Dedifferentiated amniotic fluid mesenchymal stem cell (primary cell): ENCODE results near the gene PCMT1.
"Not testable (repeated sequence)": the region's sequence is repeated elsewhere in the genome, so short reads cannot be mapped to it uniquely, and the experiment has no call there.

ENCODE experiments used
- DNase-seq: peaks from one replicate; pipeline ENCODE4 v3.0.0-alpha.2; 2016; ENCODE audit errors: extremely low spot score

Gene PCMT1

GRCh38 chr6:149749594-149750135 is at the start of gene PCMT1:
PCMT1 (plus strand) TSS chr6:149749741; CDS start chr6:149749902, 161 bp downstream.
- peak; percentile 81 for DNase-seq

GRCh38 chr6:149701714-149702113 is 47.8 kb upstream of the PCMT1 start:
- peak; percentile 51 for DNase-seq

GRCh38 chr6:149711711-149712110 is 37.8 kb upstream of the PCMT1 start:
- DNase-seq: no peak

GRCh38 chr6:149714442-149714841 is 35.1 kb upstream of the PCMT1 start:
- no peak for DNase-seq

DNA sequence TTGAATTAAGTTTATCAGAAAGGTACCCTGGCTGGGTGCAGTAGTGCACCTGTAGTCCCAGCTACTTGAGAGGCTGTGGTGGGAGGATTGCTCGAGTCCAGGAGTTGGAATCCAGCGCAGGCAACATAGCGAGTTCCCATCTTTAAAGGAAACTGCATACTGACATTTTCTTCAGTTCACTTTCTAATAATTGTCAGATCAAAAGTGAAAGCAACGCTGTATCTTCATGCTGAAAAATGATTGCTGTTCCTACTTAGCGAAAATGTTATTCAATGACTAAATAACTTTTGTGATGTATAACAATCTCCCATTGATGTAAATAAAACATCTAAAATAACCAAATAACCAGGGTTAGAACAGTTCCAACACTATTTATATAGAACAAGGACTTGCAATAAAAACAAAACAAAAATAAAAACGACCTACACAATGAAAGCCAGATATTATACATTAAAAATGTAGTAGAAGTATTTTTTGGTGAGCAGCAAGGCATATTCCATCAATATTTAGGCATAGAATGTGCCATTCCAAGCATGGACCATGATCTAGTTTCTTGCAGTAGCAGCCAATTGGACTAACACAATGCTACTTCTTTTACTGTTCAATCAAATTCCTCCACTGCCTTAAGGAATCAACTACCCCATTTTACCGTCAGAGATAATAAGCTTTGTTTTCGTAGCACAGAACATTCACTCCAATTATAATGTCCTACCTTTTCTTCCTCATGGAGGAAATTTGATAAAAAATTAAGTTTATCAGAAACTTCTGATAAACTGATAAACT is 33.2 kb upstream of the PCMT1 start:
- no peak for DNase-seq

- DNase-seq: no peak
These were observed 32.3 kb upstream of the PCMT1 start for GRCh38 chr6:149717255-149717587.

DNA sequence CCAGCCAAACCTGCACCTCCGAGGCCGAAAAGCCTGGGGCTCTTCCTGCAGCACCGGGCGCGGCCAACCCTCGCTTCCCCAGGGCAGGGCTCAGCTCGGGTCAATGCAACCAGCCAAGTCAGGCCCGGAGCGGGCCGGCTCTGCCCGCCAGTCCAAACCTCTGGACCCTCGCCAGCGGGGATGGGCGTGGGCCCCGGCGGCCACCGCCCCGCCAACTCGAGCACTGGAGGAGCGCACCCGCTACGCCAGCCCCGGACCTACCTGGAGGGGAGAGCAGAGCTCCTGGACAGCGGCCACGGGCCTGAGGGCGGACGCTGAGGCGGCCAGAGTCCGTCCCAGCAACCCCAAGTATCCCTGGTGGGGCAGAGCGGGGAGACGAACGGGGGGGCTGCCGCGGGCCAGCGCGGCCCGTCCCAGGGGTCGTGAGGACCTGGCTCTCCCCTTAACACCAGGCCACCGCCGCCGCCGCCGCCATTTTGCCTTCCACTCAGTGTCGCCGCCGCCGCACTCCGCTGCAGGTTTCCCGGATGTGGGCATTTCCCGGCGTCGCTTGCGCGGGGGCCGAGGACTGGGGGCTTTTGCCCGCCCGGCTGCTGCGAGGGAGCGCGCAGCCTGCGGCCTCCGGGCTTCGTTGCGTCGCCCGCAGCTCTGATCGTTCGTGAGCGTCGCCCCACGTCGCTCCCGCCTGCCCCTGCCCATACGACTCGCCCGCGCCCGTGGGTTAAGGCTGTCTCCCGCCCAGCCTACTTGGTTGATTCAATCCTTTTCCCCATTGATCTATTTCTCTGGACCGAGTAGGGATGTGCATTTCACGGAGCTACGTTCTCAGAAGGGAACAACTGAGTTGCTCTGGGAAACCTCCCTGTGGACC is 31.7 kb upstream of the PCMT1 start, which contains the start of gene LATS1:
LATS1 (minus strand) TSS at position 514 of the 871 bp plus-strand sequence. CDS start 15,975 bp downstream, outside the sequence.
- peak; percentile 69 for DNase-seq

GRCh38 chr6:149719531-149719930 is 30.0 kb upstream of the PCMT1 start:
- no peak for DNase-seq

DNA sequence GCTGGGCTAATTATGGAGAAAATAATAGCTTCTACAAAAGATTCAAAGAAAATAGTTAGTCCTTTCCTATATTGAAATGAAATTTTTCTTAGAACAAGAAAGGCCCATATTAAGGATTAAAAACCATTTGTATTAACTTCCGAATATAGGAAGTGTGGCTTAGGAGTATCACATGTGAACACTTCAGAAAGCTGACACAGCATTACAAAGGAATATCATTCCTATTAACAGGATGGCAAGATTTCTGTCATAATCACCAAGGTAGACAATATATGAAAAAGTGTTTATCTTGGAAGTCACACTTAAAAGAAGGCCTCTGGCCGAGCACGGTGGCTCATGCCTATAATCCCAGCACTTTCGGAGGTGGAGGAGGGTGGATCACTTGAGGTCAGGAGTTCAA is 26.3 kb upstream of the PCMT1 start:
- DNase-seq: no peak

DNA sequence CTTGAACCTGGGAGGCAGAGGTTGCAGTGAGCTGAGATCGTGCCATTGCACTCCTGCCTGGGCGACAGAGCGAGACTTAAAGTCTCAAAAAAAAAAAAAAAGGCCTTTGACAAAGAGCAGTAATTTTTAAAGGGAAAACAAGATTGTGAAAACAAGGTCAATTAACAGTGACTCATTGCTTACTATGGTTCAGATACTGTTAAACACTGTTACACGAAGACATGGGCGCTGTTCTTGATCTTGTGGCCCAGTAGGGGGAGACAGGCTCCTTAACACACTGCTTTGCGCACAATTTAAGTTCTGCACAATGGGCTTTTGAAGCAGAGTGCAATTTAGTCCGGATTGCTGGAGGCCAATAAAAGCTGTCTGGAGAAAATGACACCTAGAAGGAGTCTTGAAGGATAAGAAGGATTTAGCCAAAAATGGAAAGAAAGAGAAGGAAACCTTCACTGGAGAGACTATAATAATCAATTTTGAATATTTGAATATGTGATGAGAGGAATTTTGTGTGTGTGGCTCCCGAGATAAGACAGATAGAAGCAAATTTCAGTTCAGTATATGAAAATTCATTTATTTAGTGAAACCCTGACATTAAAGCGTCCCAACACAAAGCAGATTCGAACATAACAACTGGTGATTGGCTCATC is 25.6 kb upstream of the PCMT1 start:
- peak; percentile 43 for DNase-seq

- no peak for DNase-seq
These were observed 23.8 kb upstream of the PCMT1 start for GRCh38 chr6:149725785-149726184.

GRCh38 chr6:149727793-149728498 is 21.6 kb upstream of the PCMT1 start:
- DNase-seq: no peak

- DNase-seq: no peak
These were observed 20.9 kb upstream of the PCMT1 start for GRCh38 chr6:149728499-149729234.

DNA sequence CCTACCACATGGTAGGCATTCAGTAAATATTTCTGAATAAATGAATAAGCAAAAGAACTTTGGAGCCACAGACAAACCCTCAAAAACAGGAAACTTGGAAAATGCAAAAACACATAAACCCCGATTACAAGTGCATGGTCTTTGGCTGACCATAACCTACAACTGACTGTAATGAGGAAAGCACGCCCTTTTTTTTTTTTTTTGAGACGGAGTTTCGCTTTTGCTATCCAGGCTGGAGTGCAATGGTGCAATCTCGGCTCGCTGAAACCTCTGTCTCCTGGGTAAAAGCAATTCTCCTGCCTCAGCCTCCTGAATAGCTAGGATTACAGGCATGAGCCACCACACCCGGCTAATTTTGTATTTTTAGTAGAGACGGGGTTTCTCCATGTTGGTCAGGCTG is 19.7 kb upstream of the PCMT1 start:
- no peak for DNase-seq

DNA sequence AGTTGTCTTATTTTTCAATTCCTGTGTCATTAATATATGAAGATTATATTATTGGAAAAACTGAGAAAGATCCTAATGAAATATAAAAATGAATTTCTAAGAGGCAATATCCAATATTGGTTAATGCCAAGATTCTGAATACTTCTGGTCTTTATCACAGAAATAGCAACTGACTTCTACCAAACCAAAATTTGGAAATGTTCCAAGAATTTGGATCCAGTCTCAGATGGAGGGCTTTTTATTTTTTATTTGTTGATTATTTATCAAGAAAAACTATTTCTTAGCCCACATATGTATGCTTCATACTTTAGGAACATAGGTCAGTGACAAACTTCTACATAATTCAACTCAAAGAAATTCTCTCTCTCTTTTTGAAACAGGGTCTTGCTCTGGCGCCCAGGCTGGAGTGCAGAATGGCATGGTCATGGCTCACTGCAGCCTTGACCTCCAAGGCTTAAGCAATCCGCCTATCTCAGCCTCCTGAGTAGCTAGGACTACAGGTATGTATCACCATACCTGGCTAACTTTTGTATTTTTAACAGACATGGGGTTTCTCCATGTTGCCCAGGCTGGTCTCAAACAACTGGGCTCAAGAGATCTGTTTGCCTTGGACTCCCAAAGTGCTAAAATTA is 16.3 kb upstream of the PCMT1 start:
- no peak for DNase-seq

DNA sequence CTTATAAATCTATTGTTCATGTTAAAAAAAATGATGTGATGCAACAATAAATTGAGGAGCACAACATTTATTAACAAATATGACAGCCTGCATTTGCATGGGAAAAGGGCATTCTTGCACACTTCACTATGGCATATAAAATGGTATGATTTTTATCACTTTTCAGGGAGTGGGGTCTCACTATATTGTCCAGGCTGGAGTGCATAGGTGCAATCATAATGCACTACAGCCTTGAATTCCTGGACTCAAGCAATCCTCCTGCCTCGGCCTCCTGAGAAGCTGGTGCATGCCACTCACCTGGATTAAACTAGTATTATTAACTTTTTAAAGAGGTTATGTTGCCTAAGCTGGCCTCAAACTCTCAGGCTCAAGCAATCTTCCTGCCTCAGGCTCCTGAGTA is 14.6 kb upstream of the PCMT1 start:
- DNase-seq: no peak

GRCh38 chr6:149745252-149745651 is 4.3 kb upstream of the PCMT1 start:
- not testable (repeated sequence) for DNase-seq

DNA sequence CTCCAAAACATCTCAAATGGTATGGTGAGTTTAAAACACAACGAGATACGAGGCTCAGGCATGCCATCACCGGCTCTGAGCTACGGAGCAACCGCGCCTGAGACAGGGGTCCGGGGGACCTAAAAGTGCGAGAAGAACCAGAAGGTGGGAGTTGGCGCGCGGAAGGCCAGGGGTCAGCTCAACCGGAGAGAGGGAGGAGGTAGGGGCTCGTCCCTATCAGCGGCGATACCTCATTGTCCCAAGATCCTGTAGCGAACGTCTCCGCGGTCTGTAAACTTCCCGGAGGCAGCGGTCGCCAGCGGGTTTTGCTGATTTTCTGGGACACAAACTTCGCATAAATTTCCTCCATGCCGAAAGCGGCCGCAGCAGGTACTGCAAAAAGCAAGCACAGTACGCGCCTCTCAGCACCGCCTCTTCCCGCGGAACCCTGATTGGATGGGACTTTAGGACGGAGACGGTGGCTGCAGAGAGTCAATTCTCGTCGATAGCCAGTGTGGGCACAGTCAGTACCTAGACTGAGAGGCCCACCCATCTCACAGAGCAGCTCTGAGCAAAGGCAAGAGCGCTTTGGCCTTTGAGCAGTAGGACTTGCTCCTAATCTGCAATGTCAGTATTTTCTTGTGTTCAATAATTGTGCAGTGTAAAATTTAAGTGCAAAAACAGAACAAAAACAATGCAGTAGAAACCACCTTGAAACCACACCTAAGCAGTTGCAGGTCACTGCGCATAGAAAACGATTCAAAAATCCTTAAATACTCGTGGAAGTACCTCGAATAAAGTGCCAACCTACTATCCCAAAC is 3.2 kb upstream of the PCMT1 start, which contains the start of gene NUP43:
NUP43 (minus strand) TSS at position 383 of the 800 bp plus-strand sequence; CDS start at position 349, 34 bp downstream.
- DNase-seq: peak; percentile 93

- DNase-seq: not testable (repeated sequence)
These were observed 403 bp upstream of the PCMT1 start for GRCh38 chr6:149749082-149749593.
